Measurements from ENCODE around the gene RNF125.

The RNF125 gene

GRCh38 chr18:32042337-32042736, 23.7 kb downstream of the RNF125 start:
- peak; percentile 88 for TF ChIP-seq SPI1 (IDR thresholded peaks at IDR 0.05; ENCODE audit: borderline replicate concordance, low read depth)
- TF ChIP-seq POLR2AphosphoS5 (IDR thresholded peaks at IDR 0.05; ENCODE audit: low read depth): peak; percentile 23; the same call in 1 of the 2 replicates
- TF ChIP-seq GABPA (IDR thresholded peaks at IDR 0.05; ENCODE audit: low read depth): no peak
- peak overlapping the region; percentile 87 for H3K27ac ChIP-seq (replicated peaks)
- DNase-seq (ENCODE audit: low read depth in 1 of 2, low spot score in 1 of 2): peak in 1 of 2 experiments; percentile 78
- no peaks in the 10 kb centered on the region for H3K27me3 ChIP-seq (ENCODE audit: insufficient read depth, poor library complexity, severe bottlenecking)
- H3K4me3 ChIP-seq (replicated peaks; ENCODE audit: insufficient read depth, low read length): peak overlapping the region; percentile 26

- H3K27ac ChIP-seq (replicated peaks): peak overlapping the region; percentile 90
- TF ChIP-seq SPI1 (IDR thresholded peaks at IDR 0.05; ENCODE audit: borderline replicate concordance, low read depth) (peak; percentile 91), POLR2AphosphoS5 (IDR thresholded peaks at IDR 0.05; ENCODE audit: low read depth) (peak; percentile 23; the same call in 1 of the 2 replicates), CTCF (IDR thresholded peaks at IDR 0.05; ENCODE audit: insufficient read depth, low read length) (no peak), GABPA (IDR thresholded peaks at IDR 0.05; ENCODE audit: low read depth) (no peak)
- TF ChIP-seq, protein P1, sequence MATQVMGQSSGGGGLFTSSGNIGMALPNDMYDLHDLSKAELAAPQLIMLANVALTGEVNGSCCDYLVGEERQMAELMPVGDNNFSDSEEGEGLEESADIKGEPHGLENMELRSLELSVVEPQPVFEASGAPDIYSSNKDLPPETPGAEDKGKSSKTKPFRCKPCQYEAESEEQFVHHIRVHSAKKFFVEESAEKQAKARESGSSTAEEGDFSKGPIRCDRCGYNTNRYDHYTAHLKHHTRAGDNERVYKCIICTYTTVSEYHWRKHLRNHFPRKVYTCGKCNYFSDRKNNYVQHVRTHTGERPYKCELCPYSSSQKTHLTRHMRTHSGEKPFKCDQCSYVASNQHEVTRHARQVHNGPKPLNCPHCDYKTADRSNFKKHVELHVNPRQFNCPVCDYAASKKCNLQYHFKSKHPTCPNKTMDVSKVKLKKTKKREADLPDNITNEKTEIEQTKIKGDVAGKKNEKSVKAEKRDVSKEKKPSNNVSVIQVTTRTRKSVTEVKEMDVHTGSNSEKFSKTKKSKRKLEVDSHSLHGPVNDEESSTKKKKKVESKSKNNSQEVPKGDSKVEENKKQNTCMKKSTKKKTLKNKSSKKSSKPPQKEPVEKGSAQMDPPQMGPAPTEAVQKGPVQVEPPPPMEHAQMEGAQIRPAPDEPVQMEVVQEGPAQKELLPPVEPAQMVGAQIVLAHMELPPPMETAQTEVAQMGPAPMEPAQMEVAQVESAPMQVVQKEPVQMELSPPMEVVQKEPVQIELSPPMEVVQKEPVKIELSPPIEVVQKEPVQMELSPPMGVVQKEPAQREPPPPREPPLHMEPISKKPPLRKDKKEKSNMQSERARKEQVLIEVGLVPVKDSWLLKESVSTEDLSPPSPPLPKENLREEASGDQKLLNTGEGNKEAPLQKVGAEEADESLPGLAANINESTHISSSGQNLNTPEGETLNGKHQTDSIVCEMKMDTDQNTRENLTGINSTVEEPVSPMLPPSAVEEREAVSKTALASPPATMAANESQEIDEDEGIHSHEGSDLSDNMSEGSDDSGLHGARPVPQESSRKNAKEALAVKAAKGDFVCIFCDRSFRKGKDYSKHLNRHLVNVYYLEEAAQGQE (IDR thresholded peaks at IDR 0.05; ENCODE audit: insufficient replicate concordance, low read depth): no peak
- peak; percentile 90 to 100 for DNase-seq (ENCODE audit: low read depth in 1 of 2, low spot score in 1 of 2)
- no peaks in the 10 kb centered on the region for H3K27me3 ChIP-seq (ENCODE audit: insufficient read depth, poor library complexity, severe bottlenecking)
- H3K4me3 ChIP-seq (replicated peaks; ENCODE audit: insufficient read depth, low read length): no peak overlapping the region
Measured at GRCh38 chr18:32048507-32049091, 30.0 kb downstream of the RNF125 start.

- peak; percentile 95 to 96 for DNase-seq (ENCODE audit: low read depth in 1 of 2, low spot score in 1 of 2)
- Histone ChIP-seq H3K27ac (replicated peaks) (peak overlapping the region; percentile 90), H3K4me3 (replicated peaks; ENCODE audit: insufficient read depth, low read length) (no peak overlapping the region), H3K27me3 (ENCODE audit: insufficient read depth, poor library complexity, severe bottlenecking) (no peaks in the 10 kb centered on the region)
- TF ChIP-seq GABPA (IDR thresholded peaks at IDR 0.05; ENCODE audit: low read depth) (no peak), SPI1 (IDR thresholded peaks at IDR 0.05; ENCODE audit: borderline replicate concordance, low read depth) (peak; percentile 97)
Measured at GRCh38 chr18:32049393-32050171, 31.0 kb downstream of the RNF125 start.

DNA sequence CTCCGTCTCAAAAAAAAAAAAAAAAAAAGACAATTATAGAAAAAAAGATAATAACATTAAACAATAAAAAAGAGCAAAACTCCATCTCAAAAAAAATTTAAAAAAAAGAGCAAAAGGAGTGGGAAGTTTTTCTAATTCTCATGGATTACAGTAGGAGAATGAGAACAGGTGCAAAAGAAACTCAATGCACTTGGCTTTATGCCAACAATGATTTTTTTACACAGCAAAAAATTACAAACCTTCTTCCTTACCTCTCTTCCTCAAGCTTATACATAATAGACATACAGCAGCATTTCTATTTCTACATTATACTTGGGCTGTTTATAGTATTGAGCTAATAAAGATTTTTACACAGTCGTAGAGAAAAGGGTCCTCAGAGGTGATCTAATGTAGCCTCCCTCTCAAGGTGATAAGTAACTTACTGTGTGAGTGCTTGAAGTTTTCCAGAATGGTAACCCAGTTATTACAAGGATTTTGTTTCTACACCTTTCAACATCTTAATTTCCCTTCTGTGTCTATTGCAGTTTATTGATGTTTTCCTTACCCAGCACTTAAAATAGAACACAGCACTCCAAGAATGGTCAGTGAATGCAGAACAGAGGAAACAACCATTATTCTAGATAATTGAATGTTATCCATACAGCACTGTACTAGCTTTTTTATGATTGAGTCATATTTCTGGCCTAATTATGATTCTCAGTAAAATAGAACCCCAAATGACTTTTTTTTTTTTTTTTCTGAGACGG, 38.2 kb downstream of the RNF125 start:
- no peak for TF ChIP-seq POLR2AphosphoS5 (IDR thresholded peaks at IDR 0.05; ENCODE audit: low read depth)
- no peak for TF ChIP-seq CTCF (IDR thresholded peaks at IDR 0.05; ENCODE audit: insufficient read depth, low read length)
- no peak for TF ChIP-seq SPI1 (IDR thresholded peaks at IDR 0.05; ENCODE audit: borderline replicate concordance, low read depth)
- TF ChIP-seq, protein P1 (IDR thresholded peaks at IDR 0.05; ENCODE audit: insufficient replicate concordance, low read depth): no peak
- no peak for TF ChIP-seq GABPA (IDR thresholded peaks at IDR 0.05; ENCODE audit: low read depth)
- DNase-seq (ENCODE audit: low read depth in 1 of 2, low spot score in 1 of 2): no peak
- H3K27ac ChIP-seq (replicated peaks): no peak overlapping the region
- no peak overlapping the region for H3K4me3 ChIP-seq (replicated peaks; ENCODE audit: insufficient read depth, low read length)
- no peaks in the 10 kb centered on the region for H3K27me3 ChIP-seq (ENCODE audit: insufficient read depth, poor library complexity, severe bottlenecking)

Measured in HL-60 (cell line).